Keratinocyte (primary cell): ENCODE data around the gene RAB13. TPM values are rescaled to one million over a fixed set of nuclear protein-coding genes. Genes with fewer than 3 reads are reported as not detected.
"Not testable (repeated sequence)": the region's sequence is repeated elsewhere in the genome, so short reads cannot be mapped to it uniquely, and the experiment has no call there.

Source experiments
- DNase-seq: peaks from one replicate; pipeline ENCODE4 v3.0.0-alpha.2; 2011; ENCODE audit warnings: low read depth, missing footprints, low spot score
- FAIRE-seq: peaks from 2 replicates; lab custom pipeline; 2011; peaks lifted over from hg19 to GRCh38; lab: Jason Lieb, UNC
- H2AFZ ChIP-seq: 2 replicates; pipeline ENCODE4 v1.6.0; 2012; ENCODE audit warnings: low read length, control low read depth, inconsistent platforms; ENCODE audit not compliant: control insufficient read depth
- H3K27ac ChIP-seq: 2 replicates; pipeline ENCODE4 v1.5.1; 2011; ENCODE audit warnings: low read length; ENCODE audit not compliant: control insufficient read depth, insufficient read depth
- H3K27me3 ChIP-seq: 3 replicates; pipeline ENCODE4 v1.6.0; 2011; ENCODE audit warnings: low read length; ENCODE audit not compliant: control insufficient read depth, insufficient read depth; ENCODE audit errors: extremely low read depth
- H3K36me3 ChIP-seq, 2 experiments: 2 replicates in 1 of 2; 3 replicates in 1 of 2; pipeline ENCODE4 v1.5.1; 2011; ENCODE audit warnings: low read length in 2 of 2, mild to moderate bottlenecking in 1 of 2; ENCODE audit not compliant: control insufficient read depth in 2 of 2, insufficient read depth in 2 of 2; ENCODE audit errors: extremely low read depth in 1 of 2
- H3K4me1 ChIP-seq: 3 replicates; pipeline ENCODE4 v1.5.1; 2011; ENCODE audit warnings: low read length; ENCODE audit not compliant: control insufficient read depth, insufficient read depth; ENCODE audit errors: extremely low read depth
- H3K4me2 ChIP-seq: 3 replicates; pipeline ENCODE4 v1.6.0; 2011; ENCODE audit warnings: low read depth, low read length; ENCODE audit not compliant: control insufficient read depth, insufficient read depth; ENCODE audit errors: extremely low read depth
- H3K4me3 ChIP-seq, 3 experiments: fragments of 200-600 bp in 1 of 3; sonication (generic) in 1 of 3; 2 replicates in 2 of 3; 3 replicates in 1 of 3; pipeline ENCODE4 v1.5.1; 2011 to 2016; ENCODE audit warnings: low read length in 3 of 3, mild to moderate bottlenecking in 3 of 3, control low read depth in 2 of 3, inconsistent platforms in 1 of 3, low read depth in 1 of 3, mixed read lengths in 1 of 3, mixed run types in 1 of 3, moderate library complexity in 1 of 3; ENCODE audit not compliant: control insufficient read depth in 2 of 3, insufficient read depth in 2 of 3; ENCODE audit errors: extremely low read depth in 1 of 3
- H3K79me2 ChIP-seq: 2 replicates; pipeline ENCODE4 v1.6.0; 2012; ENCODE audit warnings: low read length; ENCODE audit not compliant: control insufficient read depth, insufficient read depth
- H3K9ac ChIP-seq: 3 replicates; pipeline ENCODE4 v1.6.0; 2011; ENCODE audit warnings: low read length; ENCODE audit not compliant: control insufficient read depth, insufficient read depth; ENCODE audit errors: extremely low read depth
- H3K9me1 ChIP-seq: 3 replicates; pipeline ENCODE4 v1.6.0; 2011; ENCODE audit warnings: low read length; ENCODE audit not compliant: control insufficient read depth, insufficient read depth; ENCODE audit errors: extremely low read depth
- H3K9me3 ChIP-seq: 2 replicates; pipeline ENCODE4 v1.5.1; 2012; ENCODE audit warnings: low read depth, low read length; ENCODE audit not compliant: control insufficient read depth
- H4K20me1 ChIP-seq: 3 replicates; pipeline ENCODE4 v1.6.0; 2011; ENCODE audit warnings: low read length; ENCODE audit not compliant: control insufficient read depth, insufficient read depth; ENCODE audit errors: extremely low read depth
- CTCF ChIP-seq, 3 experiments: IDR thresholded peaks in 1 of 3; conservative IDR thresholded peaks in 1 of 3; optimal IDR thresholded peaks in 1 of 3; 2 replicates in 2 of 3; 3 replicates in 1 of 3; pipeline versions ENCODE3 to v1.5.1; 2011; ENCODE audit warnings: low read length in 3 of 3, mild to moderate bottlenecking in 3 of 3, moderate library complexity in 2 of 3, control low read depth in 1 of 3, inconsistent platforms in 1 of 3; ENCODE audit not compliant: insufficient read depth in 2 of 3; ENCODE audit errors: extremely low read depth in 1 of 3
- EZH2 ChIP-seq: IDR thresholded peaks from one replicate; pipeline ENCODE4 v1.6.1; 2012; ENCODE audit warnings: inconsistent platforms, mild to moderate bottlenecking, low read length, moderate library complexity
- dilution Hi-C: fragments of 300-500 bp; cut with MboI; formaldehyde crosslinking; loops from one replicate; pipeline ENCODE4 v1.7.0; 2020; ENCODE audit warnings: low sequenced_read_pairs; ENCODE audit not compliant: extremely low pct_ligation_motif_present
- polyA plus RNA-seq, 5 experiments: library from polyadenylated mRNA; depleted of rRNA in 3 of 5; stranded (reverse) in 3 of 5; stranded (forward) in 1 of 5; unstranded in 1 of 5; fragments of >200 nt; gene quantifications; 1 replicate in 1 of 5; 2 replicates in 3 of 5; 3 replicates in 1 of 5; pipeline versions ENCODE4 v1.2.1 to v1.2.3, GENCODE V29; 2011 to 2012; ENCODE audit warnings: missing spikeins in 2 of 5, low read depth in 1 of 5, low replicate concordance in 1 of 5

Gene RAB13
- polyA plus RNA-seq, 1 donor (not counting 4 experiments of a cell fraction or from before 2014, with no cell fraction given), result 87.1 TPM

DNA sequence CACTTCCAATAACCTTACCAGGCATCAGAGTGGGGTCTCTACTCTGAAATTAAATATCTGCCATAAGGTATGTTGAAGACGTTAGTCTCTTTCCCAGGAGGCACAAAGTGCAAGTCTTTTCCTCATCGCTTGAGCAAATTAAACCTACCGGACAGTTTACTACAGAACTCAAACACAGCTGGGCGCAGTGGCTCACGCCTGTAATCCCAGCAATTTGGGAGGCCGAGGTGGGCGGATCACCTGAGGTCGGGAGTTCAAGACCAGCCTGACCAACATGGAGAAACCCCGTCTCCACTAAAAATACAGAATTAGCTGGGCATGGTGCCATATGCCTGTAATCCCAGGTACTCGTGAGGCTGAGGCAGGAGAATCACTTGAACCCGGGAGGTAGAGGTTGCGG, 7.0 kb downstream of the RAB13 start:
- H2AFZ ChIP-seq, H3K4me2 ChIP-seq, H3K9ac ChIP-seq, H3K27ac ChIP-seq, FAIRE-seq, dilution Hi-C loops, H3K4me3 ChIP-seq, DNase-seq, H3K9me3 ChIP-seq, H3K9me1 ChIP-seq, H3K27me3 ChIP-seq, H4K20me1 ChIP-seq: not testable (repeated sequence)
- Histone ChIP-seq H3K36me3 (peaks cover 12 to 14% of the 10 kb centered on the region in 2 experiments), H3K4me1 (peaks cover 13% of the 10 kb centered on the region), H3K79me2 (peaks cover 16% of the 10 kb centered on the region)

DNA sequence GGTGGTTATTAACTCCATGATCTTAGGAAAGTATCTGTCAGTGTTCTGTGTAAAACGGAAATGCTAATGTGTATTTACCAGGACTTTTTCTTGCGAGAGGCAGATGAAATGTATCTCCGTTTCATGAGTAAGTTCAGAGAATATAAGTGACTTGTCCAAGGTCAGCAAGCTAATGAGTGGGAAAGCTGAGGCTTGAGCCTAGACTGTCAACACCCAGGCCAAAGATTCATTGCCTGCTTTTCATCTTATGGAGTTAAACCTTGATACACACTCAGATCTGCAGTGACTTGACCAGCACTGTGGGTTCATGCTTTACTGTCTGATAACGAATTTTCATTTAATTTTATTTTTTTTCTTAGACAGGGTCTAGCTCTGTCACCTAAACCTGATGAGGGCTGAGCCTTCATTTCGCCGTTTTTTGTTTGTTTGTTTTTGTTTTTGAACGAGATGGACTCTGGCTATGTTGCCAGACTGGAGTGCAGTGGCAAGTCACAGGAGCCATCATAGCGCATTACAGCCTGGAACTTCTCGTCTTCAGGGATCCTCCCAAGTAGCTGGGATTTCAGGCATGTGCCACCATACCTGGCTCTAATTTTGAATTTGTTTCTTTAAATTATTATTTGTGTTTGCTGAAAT, 7.7 kb downstream of the RAB13 start:
- TF ChIP-seq CTCF (optimal IDR thresholded peaks at IDR 0.05 in 1 of 3, IDR thresholded peaks at IDR 0.05 in 1 of 3, conservative IDR thresholded peaks at IDR 0.05 in 1 of 3; ENCODE audit: extremely low read depth in 1 of 3, insufficient read depth in 2 of 3, low read length in 3 of 3) (no peak), EZH2 (no peak)
- Histone ChIP-seq H3K27ac (peak overlapping the region; percentile 65), H3K4me2 (peak overlapping the region; percentile 98), H3K9me3 (no peaks in the 10 kb centered on the region), H3K36me3 (peaks cover 11 to 20% of the 10 kb centered on the region in 2 experiments), H2AFZ (peak overlapping the region; percentile 100), H3K4me1 (peaks cover 13% of the 10 kb centered on the region), H4K20me1 (no peaks in the 10 kb centered on the region), H3K9ac (peak overlapping the region; percentile 91), H3K79me2 (peaks cover 16% of the 10 kb centered on the region), H3K4me3 (peak overlapping the region; percentile 91 to 98 (median 95)), H3K27me3 (no peaks in the 10 kb centered on the region), H3K9me1 (no peaks in the 10 kb centered on the region)
- dilution Hi-C loops, result no loop called here
- DNase-seq (no peak), FAIRE-seq (no peak)
